Fibroblast of lung (primary cell): ENCODE measurements around the gene HDAC10. TPM values are rescaled to one million over a fixed set of nuclear protein-coding genes. Genes with fewer than 3 reads are reported as not detected.

Source experiments
- DNase-seq, 2 donors: peaks; one replicate each; pipeline versions ENCODE4 v3.0.0 to v3.0.0-alpha.2; 2010; ENCODE audit warnings: low read depth in 2 of 2
- H2AFZ ChIP-seq: 2 replicates; pipeline ENCODE4 v1.5.1; 2012; ENCODE audit warnings: low read length, control low read depth, inconsistent platforms
- H3K27ac ChIP-seq: 2 replicates; pipeline ENCODE4 v1.5.1; 2011; ENCODE audit warnings: low read length, control low read depth; ENCODE audit not compliant: insufficient read depth
- H3K27me3 ChIP-seq: 2 replicates; pipeline ENCODE4 v1.5.1; 2011; ENCODE audit warnings: mild to moderate bottlenecking, low read length; ENCODE audit not compliant: control insufficient read depth, insufficient read depth
- H3K36me3 ChIP-seq: 2 replicates; pipeline ENCODE4 v1.5.1; 2011; ENCODE audit warnings: low read length; ENCODE audit not compliant: control insufficient read depth, insufficient read depth
- H3K4me1 ChIP-seq: 2 replicates; pipeline ENCODE4 v1.5.1; 2011; ENCODE audit warnings: low read length; ENCODE audit not compliant: control insufficient read depth, insufficient read depth; ENCODE audit errors: extremely low read depth
- H3K4me2 ChIP-seq: 2 replicates; pipeline ENCODE4 v1.5.1; 2011; ENCODE audit warnings: low read length, control low read depth; ENCODE audit not compliant: insufficient read depth; ENCODE audit errors: extremely low read depth
- H3K4me3 ChIP-seq, 4 experiments: fragments of 200-600 bp in 1 of 4; sonication (generic) in 1 of 4; replicated peaks in 1 of 4; 2 replicates each; pipeline ENCODE4 v1.5.1; 2011 to 2016; ENCODE audit warnings: low read length in 4 of 4, low read depth in 3 of 4, mild to moderate bottlenecking in 3 of 4, control low read depth in 2 of 4, inconsistent platforms in 1 of 4, mixed read lengths in 1 of 4; ENCODE audit not compliant: insufficient read depth in 1 of 4; ENCODE audit errors: control extremely low read depth in 1 of 4
- H3K79me2 ChIP-seq: 2 replicates; pipeline ENCODE4 v1.5.1; 2012; ENCODE audit warnings: mild to moderate bottlenecking, low read length, inconsistent platforms; ENCODE audit not compliant: control insufficient read depth, insufficient read depth
- H3K9ac ChIP-seq: 2 replicates; pipeline ENCODE4 v1.5.1; 2011; ENCODE audit warnings: mild to moderate bottlenecking, low read length, control low read depth; ENCODE audit not compliant: insufficient read depth
- H3K9me3 ChIP-seq: 2 replicates; pipeline ENCODE4 v1.5.1; 2012; ENCODE audit warnings: low read depth, low read length; ENCODE audit not compliant: control insufficient read depth, insufficient read depth
- H4K20me1 ChIP-seq: 2 replicates; pipeline ENCODE4 v1.5.1; 2011; ENCODE audit warnings: low read length; ENCODE audit not compliant: control insufficient read depth, insufficient read depth; ENCODE audit errors: extremely low read depth
- EZH2 ChIP-seq: IDR thresholded peaks from 2 replicates; pipeline ENCODE4 v1.5.1; 2012; ENCODE audit warnings: low read length, control low read depth, mild to moderate bottlenecking; ENCODE audit errors: missing control alignments
- polyA plus RNA-seq, 2 donors: library from polyadenylated mRNA; depleted of rRNA in 1 of 2; stranded (reverse) in 1 of 2; unstranded in 1 of 2; fragments of >200 nt; gene quantifications; 2 replicates each; pipeline ENCODE4 v1.2.1, GENCODE V29; 2011 to 2012; ENCODE audit warnings: missing spikeins in 1 of 2
- total RNA-seq: library from RNA; depleted of rRNA; stranded (reverse); fragments of >200 nt; gene quantifications from 2 replicates; pipeline ENCODE4 v1.2.1, GENCODE V29; 2014
- TF ChIP-seq, protein P1 (sequence below), 2 donors: IDR thresholded peaks in 1 of 2; conservative IDR thresholded peaks in 1 of 2; 1 replicate in 1 of 2; 2 replicates in 1 of 2; pipeline ENCODE4 v1.5.1; 2011 to 2012; ENCODE audit warnings: low read length in 2 of 2, control low read depth in 1 of 2, inconsistent platforms in 1 of 2, low read depth in 1 of 2, mild to moderate bottlenecking in 1 of 2

Gene HDAC10
- total and polyA plus RNA-seq, 2 donors (not counting 1 experiment from before 2014, with no cell fraction given), result 5.1 to 27.6 TPM

DNA sequence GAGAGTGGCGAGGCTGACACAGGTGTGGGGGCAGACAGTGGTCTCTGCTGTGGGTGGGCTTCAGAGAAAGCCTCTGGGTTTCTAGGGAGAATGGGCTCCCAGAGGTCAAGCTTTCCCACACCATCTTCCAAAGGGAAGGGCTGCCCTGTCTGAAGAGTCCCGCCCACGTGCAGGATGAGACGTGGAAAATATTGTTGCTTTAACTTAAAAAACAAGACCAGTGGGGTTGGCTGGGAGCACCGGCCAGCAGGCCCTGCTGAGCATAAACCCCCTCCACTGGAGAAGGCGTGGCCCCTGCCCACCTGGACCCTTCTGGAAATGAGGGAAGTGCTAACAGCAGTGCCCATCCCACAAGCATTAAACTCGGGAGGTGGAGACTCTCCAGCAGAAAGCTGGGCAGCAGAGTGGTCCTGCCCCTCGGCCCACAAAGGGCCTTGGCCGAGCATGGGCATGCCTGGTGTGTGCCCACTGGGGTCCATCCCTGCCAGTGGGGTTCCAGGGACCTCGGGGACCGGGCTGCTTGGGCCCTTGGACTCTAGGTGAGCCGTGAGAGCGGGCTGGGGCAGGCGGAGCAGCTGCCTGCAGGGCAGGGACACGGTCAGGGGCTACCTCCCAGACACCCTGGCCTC lies 34.9 kb downstream of the HDAC10 start:
- Histone ChIP-seq H3K27ac (no peak overlapping the region), H2AFZ (no peak overlapping the region), H4K20me1 (peaks cover 4% of the 10 kb centered on the region), H3K9me3 (no peaks in the 10 kb centered on the region), H3K4me2 (no peak overlapping the region), H3K9ac (no peak overlapping the region), H3K36me3 (peaks cover 49% of the 10 kb centered on the region), H3K79me2 (peaks cover 15% of the 10 kb centered on the region), H3K27me3 (no peaks in the 10 kb centered on the region), H3K4me3 (no peak overlapping the region), H3K4me1 (no peaks in the 10 kb centered on the region)
- TF ChIP-seq, protein P1, sequence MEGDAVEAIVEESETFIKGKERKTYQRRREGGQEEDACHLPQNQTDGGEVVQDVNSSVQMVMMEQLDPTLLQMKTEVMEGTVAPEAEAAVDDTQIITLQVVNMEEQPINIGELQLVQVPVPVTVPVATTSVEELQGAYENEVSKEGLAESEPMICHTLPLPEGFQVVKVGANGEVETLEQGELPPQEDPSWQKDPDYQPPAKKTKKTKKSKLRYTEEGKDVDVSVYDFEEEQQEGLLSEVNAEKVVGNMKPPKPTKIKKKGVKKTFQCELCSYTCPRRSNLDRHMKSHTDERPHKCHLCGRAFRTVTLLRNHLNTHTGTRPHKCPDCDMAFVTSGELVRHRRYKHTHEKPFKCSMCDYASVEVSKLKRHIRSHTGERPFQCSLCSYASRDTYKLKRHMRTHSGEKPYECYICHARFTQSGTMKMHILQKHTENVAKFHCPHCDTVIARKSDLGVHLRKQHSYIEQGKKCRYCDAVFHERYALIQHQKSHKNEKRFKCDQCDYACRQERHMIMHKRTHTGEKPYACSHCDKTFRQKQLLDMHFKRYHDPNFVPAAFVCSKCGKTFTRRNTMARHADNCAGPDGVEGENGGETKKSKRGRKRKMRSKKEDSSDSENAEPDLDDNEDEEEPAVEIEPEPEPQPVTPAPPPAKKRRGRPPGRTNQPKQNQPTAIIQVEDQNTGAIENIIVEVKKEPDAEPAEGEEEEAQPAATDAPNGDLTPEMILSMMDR (conservative IDR thresholded peaks at IDR 0.05 in 1 of 2, IDR thresholded peaks at IDR 0.05 in 1 of 2; ENCODE audit: low read depth in 1 of 2, low read length in 2 of 2), result no peak
- TF ChIP-seq EZH2, result no peak
- DNase-seq, result no peak

- Histone ChIP-seq H3K27ac (no peak overlapping the region), H3K27me3 (no peaks in the 10 kb centered on the region), H3K36me3 (peaks cover 49% of the 10 kb centered on the region), H3K4me3 (no peak overlapping the region), H3K9me3 (no peaks in the 10 kb centered on the region), H3K4me2 (no peak overlapping the region), H4K20me1 (peaks cover 4% of the 10 kb centered on the region), H2AFZ (no peak overlapping the region), H3K9ac (no peak overlapping the region), H3K79me2 (peaks cover 18% of the 10 kb centered on the region), H3K4me1 (no peaks in the 10 kb centered on the region)
- DNase-seq, result no peak
- TF ChIP-seq, protein P1 (conservative IDR thresholded peaks at IDR 0.05 in 1 of 2, IDR thresholded peaks at IDR 0.05 in 1 of 2; ENCODE audit: low read depth in 1 of 2, low read length in 2 of 2), result no peak
- TF ChIP-seq EZH2, result no peak
Measured at GRCh38 chr22:50215297-50216054, 35.6 kb downstream of the HDAC10 start.

DNA sequence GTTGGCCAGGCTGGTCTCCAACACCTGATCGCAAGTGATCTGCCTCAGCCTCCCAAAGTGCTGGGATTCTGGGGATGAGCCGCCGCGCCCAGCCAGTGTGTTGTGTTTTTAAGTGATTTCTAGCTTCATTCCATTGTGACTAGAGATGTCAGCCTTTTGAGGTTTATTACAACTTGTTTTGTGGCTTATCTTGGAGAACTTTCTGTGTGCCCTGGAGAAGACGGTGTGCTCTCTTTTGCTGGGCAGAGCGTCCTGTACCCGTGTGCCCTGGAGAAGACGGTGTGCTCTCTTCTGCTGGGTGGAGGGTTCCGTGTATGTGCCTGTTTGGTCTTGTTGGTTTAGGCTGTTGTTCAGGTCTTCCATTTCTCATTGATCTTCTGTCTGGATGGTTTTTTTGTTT lies 37.8 kb downstream of the HDAC10 start:
- no peak overlapping the region for H3K9ac ChIP-seq
- no peaks in the 10 kb centered on the region for H3K27me3 ChIP-seq
- no peaks in the 10 kb centered on the region for H3K9me3 ChIP-seq
- H4K20me1 ChIP-seq, result peaks cover 4% of the 10 kb centered on the region
- no peak overlapping the region for H3K4me3 ChIP-seq
- no peaks in the 10 kb centered on the region for H3K4me1 ChIP-seq
- no peak for DNase-seq
- peaks cover 19% of the 10 kb centered on the region for H3K79me2 ChIP-seq
- no peak overlapping the region for H3K27ac ChIP-seq
- H2AFZ ChIP-seq, result no peak overlapping the region
- TF ChIP-seq EZH2, result no peak
- TF ChIP-seq, protein P1 (conservative IDR thresholded peaks at IDR 0.05 in 1 of 2, IDR thresholded peaks at IDR 0.05 in 1 of 2; ENCODE audit: low read depth in 1 of 2, low read length in 2 of 2), result no peak
- H3K36me3 ChIP-seq, result peaks cover 41% of the 10 kb centered on the region
- H3K4me2 ChIP-seq, result no peak overlapping the region
